CD14-positive monocyte (primary cell): ENCODE results near the gene SPATS2. TPM values are rescaled to one million over a fixed set of nuclear protein-coding genes. Genes with fewer than 3 reads are reported as not detected.
A peak's percentile ranks its signal among the peaks of the same experiment; 100 is the strongest.

Source experiments
- DNase-seq, 3 donors: peaks; one replicate each; pipeline ENCODE4 v3.0.0-alpha.2; 2011 to 2022
- H2AFZ ChIP-seq: 2 replicates; pipeline ENCODE4 v1.6.0; 2012; ENCODE audit warnings: mild to moderate bottlenecking, low read depth, low read length, inconsistent platforms; ENCODE audit not compliant: insufficient read depth, poor library complexity, severe bottlenecking
- H3K27ac ChIP-seq, 2 donors: 1 replicate in 1 of 2; 2 replicates in 1 of 2; pipeline ENCODE4 v1.5.1; 2012 to 2013; ENCODE audit warnings: low read length in 2 of 2, control low read depth in 1 of 2, inconsistent platforms in 1 of 2, low read depth in 1 of 2, mild to moderate bottlenecking in 1 of 2
- H3K27me3 ChIP-seq, 2 donors: one replicate each; pipeline versions ENCODE4 v1.6.0 to v1.6.1; 2011 to 2013; ENCODE audit warnings: low read length in 2 of 2; ENCODE audit not compliant: control insufficient read depth in 2 of 2, insufficient read depth in 2 of 2
- H3K36me3 ChIP-seq, 2 donors: replicated peaks in 1 of 2; 1 replicate in 1 of 2; 2 replicates in 1 of 2; pipeline versions ENCODE4 v1.5.1 to v1.6.1; 2012 to 2013; ENCODE audit warnings: low read length in 2 of 2, control low read depth in 1 of 2, inconsistent platforms in 1 of 2, mild to moderate bottlenecking in 1 of 2; ENCODE audit not compliant: insufficient read depth in 2 of 2, control insufficient read depth in 1 of 2
- H3K4me1 ChIP-seq, 2 donors: 1 replicate in 1 of 2; 2 replicates in 1 of 2; pipeline versions ENCODE4 v1.5.1 to v1.6.1; 2012 to 2013; ENCODE audit warnings: low read length in 2 of 2, control low read depth in 1 of 2, inconsistent platforms in 1 of 2, mild to moderate bottlenecking in 1 of 2, moderate library complexity in 1 of 2; ENCODE audit not compliant: insufficient read depth in 2 of 2, control insufficient read depth in 1 of 2
- H3K4me2 ChIP-seq: replicated peaks from 2 replicates; pipeline ENCODE3; 2012; ENCODE audit warnings: low read length, moderate library complexity, mild to moderate bottlenecking; ENCODE audit not compliant: poor library complexity, severe bottlenecking; ENCODE audit errors: extremely low read depth
- H3K4me3 ChIP-seq, 3 experiments: fragments of 200-600 bp in 1 of 3; sonication (generic) in 1 of 3; replicated peaks in 1 of 3; 1 replicate in 2 of 3; 2 replicates in 1 of 3; pipeline ENCODE4 v1.5.1; 2011 to 2013; ENCODE audit warnings: low read length in 3 of 3, mild to moderate bottlenecking in 3 of 3, control low read depth in 2 of 3, low read depth in 2 of 3, inconsistent platforms in 1 of 3, moderate library complexity in 1 of 3
- H3K79me2 ChIP-seq: 2 replicates; pipeline ENCODE4 v1.6.0; 2012; ENCODE audit warnings: mild to moderate bottlenecking, control low read depth, inconsistent platforms, low read length, moderate library complexity; ENCODE audit not compliant: insufficient read depth
- H3K9ac ChIP-seq: 2 replicates; pipeline ENCODE4 v1.6.0; 2017; ENCODE audit warnings: low read length, mild to moderate bottlenecking; ENCODE audit not compliant: insufficient read depth, poor library complexity, severe bottlenecking
- H3K9me3 ChIP-seq, 2 donors: replicated peaks in 1 of 2; 1 replicate in 1 of 2; 2 replicates in 1 of 2; pipeline versions ENCODE4 v1.5.1 to v1.6.1; 2012 to 2013; ENCODE audit warnings: low read length in 2 of 2, control low read depth in 1 of 2; ENCODE audit not compliant: control insufficient read depth in 1 of 2, insufficient read depth in 1 of 2
- H4K20me1 ChIP-seq: 2 replicates; pipeline ENCODE4 v1.6.0; 2012; ENCODE audit warnings: mild to moderate bottlenecking, low read length, control low read depth, moderate library complexity; ENCODE audit not compliant: insufficient read depth
- H3K27ac Mint-ChIP-seq, 7 donors: one replicate each; pipeline ENCODE4 v1.8.0; 2020; ENCODE audit warnings: mild to moderate bottlenecking in 7 of 7, mixed read lengths in 7 of 7, moderate library complexity in 6 of 7, inconsistent platforms in 2 of 7
- H3K27me3 Mint-ChIP-seq, 3 donors: one replicate each; pipeline ENCODE4 v1.8.0; 2021 to 2022; ENCODE audit warnings: low read depth in 3 of 3, mild to moderate bottlenecking in 3 of 3, mixed read lengths in 3 of 3, moderate library complexity in 3 of 3, inconsistent platforms in 1 of 3
- H3K36me3 Mint-ChIP-seq, 2 donors: one replicate each; pipeline ENCODE4 v1.8.0; 2020; ENCODE audit warnings: mixed read lengths in 2 of 2, inconsistent platforms in 1 of 2, mild to moderate bottlenecking in 1 of 2
- H3K4me1 Mint-ChIP-seq: one replicate; pipeline ENCODE4 v1.8.0; 2020; ENCODE audit warnings: mild to moderate bottlenecking, mixed read lengths
- H3K4me3 Mint-ChIP-seq, 2 donors: one replicate each; pipeline ENCODE4 v1.8.0; 2020; ENCODE audit warnings: mild to moderate bottlenecking in 2 of 2, mixed read lengths in 2 of 2, moderate library complexity in 1 of 2
- H3K9me3 Mint-ChIP-seq, 7 donors: one replicate each; pipeline ENCODE4 v1.8.0; 2020 to 2022; ENCODE audit warnings: mixed read lengths in 7 of 7, mild to moderate bottlenecking in 6 of 7, moderate library complexity in 6 of 7, inconsistent platforms in 2 of 7
- WGBS: methylation state at CpG from one replicate; pipeline ENCODE4 v1.1.5; 2013; ENCODE audit warnings: missing lambda C conversion rate; ENCODE audit not compliant: insufficient coverage; 5-methylcytosine and 5-hydroxymethylcytosine counted together
- intact Hi-C, 2 donors: fragments of 100-400 bp; cut with micrococcal nuclease; formaldehyde crosslinking; loops; one replicate each; pipeline versions ENCODE4 v1.15.0 to v1.15.1; 2023
- polyA plus RNA-seq, 3 donors: library from polyadenylated mRNA; depleted of rRNA in 1 of 3; unstranded in 2 of 3; stranded (reverse) in 1 of 3; fragments of 300-500 nt in 2 of 3; fragments of >200 nt in 1 of 3; fragmentation: Illumina TruSeq in 2 of 3; gene quantifications; 1 replicate in 2 of 3; 2 replicates in 1 of 3; pipeline ENCODE4 v1.2.3, GENCODE V29; 2012 to 2021
- TF ChIP-seq, protein P1 (sequence below): fragments of 200-600 bp; IDR thresholded peaks from one replicate; pipeline ENCODE4 v1.8.0; 2022; ENCODE audit warnings: antibody characterized with exemption, mild to moderate bottlenecking

SPATS2 gene
- polyA plus RNA-seq, 3 donors = 1.1 to 3.2 (median 1.8) TPM

DNA sequence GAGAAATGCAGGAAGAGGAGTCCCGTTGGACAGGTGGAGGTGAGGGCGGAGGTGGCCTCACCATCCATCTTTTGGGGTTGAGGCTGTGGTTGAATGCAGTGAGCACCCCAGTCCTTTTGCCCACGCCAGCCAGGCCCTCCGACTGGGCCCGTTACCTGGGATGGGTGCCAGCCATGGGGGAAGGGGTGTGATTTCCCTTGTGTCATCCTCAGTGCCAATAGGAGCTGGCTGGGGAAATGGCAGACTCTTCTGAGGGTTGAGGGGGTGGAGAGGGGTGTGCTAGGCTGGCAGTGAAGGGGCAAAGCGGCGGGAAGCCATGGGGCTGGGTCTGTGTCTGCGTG, 181.2 kb downstream of the SPATS2 start:
- peaks cover 0 to 7% of the 10 kb centered on the region in 2 donors for H3K36me3 Mint-ChIP-seq
- peak overlapping the region; percentile 36 for H3K9ac ChIP-seq
- no peaks in the 10 kb centered on the region for H3K79me2 ChIP-seq
- H3K4me1 ChIP-seq = peaks cover 11 to 12% of the 10 kb centered on the region in 2 donors
- peaks cover 0 to 4% (median 1%) of the 10 kb centered on the region in 7 donors for H3K9me3 Mint-ChIP-seq
- peaks cover 12% of the 10 kb centered on the region for H3K4me1 Mint-ChIP-seq
- H3K36me3 ChIP-seq = no peaks in the 10 kb centered on the region
- intact Hi-C loops = no loop called here
- peak overlapping the region; percentile 70 to 92 for H3K4me3 Mint-ChIP-seq
- TF ChIP-seq, protein P1, sequence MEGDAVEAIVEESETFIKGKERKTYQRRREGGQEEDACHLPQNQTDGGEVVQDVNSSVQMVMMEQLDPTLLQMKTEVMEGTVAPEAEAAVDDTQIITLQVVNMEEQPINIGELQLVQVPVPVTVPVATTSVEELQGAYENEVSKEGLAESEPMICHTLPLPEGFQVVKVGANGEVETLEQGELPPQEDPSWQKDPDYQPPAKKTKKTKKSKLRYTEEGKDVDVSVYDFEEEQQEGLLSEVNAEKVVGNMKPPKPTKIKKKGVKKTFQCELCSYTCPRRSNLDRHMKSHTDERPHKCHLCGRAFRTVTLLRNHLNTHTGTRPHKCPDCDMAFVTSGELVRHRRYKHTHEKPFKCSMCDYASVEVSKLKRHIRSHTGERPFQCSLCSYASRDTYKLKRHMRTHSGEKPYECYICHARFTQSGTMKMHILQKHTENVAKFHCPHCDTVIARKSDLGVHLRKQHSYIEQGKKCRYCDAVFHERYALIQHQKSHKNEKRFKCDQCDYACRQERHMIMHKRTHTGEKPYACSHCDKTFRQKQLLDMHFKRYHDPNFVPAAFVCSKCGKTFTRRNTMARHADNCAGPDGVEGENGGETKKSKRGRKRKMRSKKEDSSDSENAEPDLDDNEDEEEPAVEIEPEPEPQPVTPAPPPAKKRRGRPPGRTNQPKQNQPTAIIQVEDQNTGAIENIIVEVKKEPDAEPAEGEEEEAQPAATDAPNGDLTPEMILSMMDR = no peak
- 33% methylated on average over 8 of the region's 8 CpGs for WGBS
- no peaks in the 10 kb centered on the region for H3K9me3 ChIP-seq
- no peaks in the 10 kb centered on the region for H4K20me1 ChIP-seq
- H3K27ac ChIP-seq = no peak overlapping the region
- DNase-seq = no peak
- peaks cover 65 to 82% (median 67%) of the 10 kb centered on the region in 3 donors for H3K27me3 Mint-ChIP-seq
- no peak overlapping the region for H3K27ac Mint-ChIP-seq
- H3K4me2 ChIP-seq = peak overlapping the region; percentile 70
- peaks cover 4 to 57% of the 10 kb centered on the region in 2 donors for H3K27me3 ChIP-seq
- H3K4me3 ChIP-seq = peak overlapping the region in 2 of 3 experiments; percentile 16 to 65
- peak overlapping the region; percentile 77 for H2AFZ ChIP-seq

DNA sequence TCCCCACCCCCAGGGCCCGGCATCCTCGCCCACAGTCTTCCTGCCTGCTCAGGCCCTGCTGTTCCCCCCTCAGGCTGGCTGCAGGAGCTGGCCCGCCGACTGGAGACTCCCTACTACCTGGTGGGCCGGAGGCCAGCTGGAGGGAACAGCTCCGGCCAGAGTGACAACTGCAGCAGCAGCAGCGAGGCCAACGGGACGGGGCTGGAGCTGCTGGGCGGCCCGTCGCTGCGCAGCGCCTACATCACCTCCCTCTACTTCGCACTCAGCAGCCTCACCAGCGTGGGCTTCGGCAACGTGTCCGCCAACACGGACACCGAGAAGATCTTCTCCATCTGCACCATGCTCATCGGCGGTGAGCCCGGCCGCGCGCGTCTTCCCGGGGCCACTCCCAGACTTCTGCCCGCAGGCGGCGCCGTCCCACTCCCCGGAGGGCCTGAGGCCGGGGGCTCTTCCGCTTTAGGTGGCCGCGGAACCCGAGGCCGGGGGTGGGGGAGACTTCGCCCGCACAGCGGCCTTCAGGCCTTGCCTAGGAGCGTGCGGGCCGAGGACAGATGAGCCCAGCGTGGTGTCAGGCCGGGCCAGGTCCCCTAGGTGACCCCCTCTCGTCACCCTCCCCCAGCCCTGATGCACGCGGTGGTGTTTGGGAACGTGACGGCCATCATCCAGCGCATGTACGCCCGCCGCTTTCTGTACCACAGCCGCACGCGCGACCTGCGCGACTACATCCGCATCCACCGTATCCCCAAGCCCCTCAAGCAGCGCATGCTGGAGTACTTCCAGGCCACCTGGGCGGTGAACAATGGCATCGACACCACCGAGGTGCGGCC, 181.8 kb downstream of the SPATS2 start:
- Histone ChIP-seq H3K27me3 (peaks cover 4 to 52% of the 10 kb centered on the region in 2 donors), H3K36me3 (no peaks in the 10 kb centered on the region), H2AFZ (peak overlapping the region; percentile 77), H3K4me2 (peak overlapping the region; percentile 70), H4K20me1 (no peaks in the 10 kb centered on the region), H3K9me3 (no peaks in the 10 kb centered on the region), H3K9ac (peak overlapping the region; percentile 36), H3K27ac (no peak overlapping the region), H3K4me3 (peak overlapping the region in 2 of 3 experiments; percentile 16 to 65), H3K79me2 (no peaks in the 10 kb centered on the region), H3K4me1 (peaks cover 11 to 12% of the 10 kb centered on the region in 2 donors)
- peak in 2 of 3 donors; percentile 29 to 43 for DNase-seq
- H3K4me1 Mint-ChIP-seq = peaks cover 12% of the 10 kb centered on the region
- WGBS = 17% methylated on average over 63 of the region's 70 CpGs
- H3K9me3 Mint-ChIP-seq = peaks cover 0 to 4% (median 1%) of the 10 kb centered on the region in 7 donors
- H3K36me3 Mint-ChIP-seq = peaks cover 0 to 4% of the 10 kb centered on the region in 2 donors
- TF ChIP-seq, protein P1 = peak; percentile 66
- peak overlapping the region in 1 of 7 donors; percentile 42 for H3K27ac Mint-ChIP-seq
- H3K27me3 Mint-ChIP-seq = peaks cover 59 to 78% (median 64%) of the 10 kb centered on the region in 3 donors
- peak overlapping the region; percentile 70 to 92 for H3K4me3 Mint-ChIP-seq
- intact Hi-C loops = no loop called here
